Natural killer cell (primary cell): ENCODE data around the gene BIN1. TPM values are rescaled to one million over a fixed set of nuclear protein-coding genes. Genes with fewer than 3 reads are reported as not detected.

ENCODE experiments used
- ATAC-seq, 3 donors: fragments of 150-1000 bp in 2 of 3; fragments of 200-7000 bp in 1 of 3; cut with Tn5 transposase; 1 replicate in 1 of 3; 2 replicates in 2 of 3; pipeline ENCODE4 v1.10.0; 2021; ENCODE audit warnings: mild to moderate bottlenecking in 2 of 3, moderate library complexity in 2 of 3
- DNase-seq, 2 donors: peaks; one replicate each; pipeline versions ENCODE4 v3.0.0 to v3.0.0-alpha.2; 2013 to 2021; ENCODE audit warnings: mixed read lengths in 1 of 2
- H3K27ac ChIP-seq: one replicate; pipeline ENCODE4 v1.5.1; 2013; ENCODE audit warnings: mild to moderate bottlenecking, low read length
- H3K27me3 ChIP-seq: one replicate; pipeline ENCODE4 v1.6.1; 2013; ENCODE audit warnings: low read length; ENCODE audit not compliant: control insufficient read depth, insufficient read depth
- H3K36me3 ChIP-seq: one replicate; pipeline ENCODE4 v1.6.1; 2013; ENCODE audit warnings: low read length; ENCODE audit not compliant: control insufficient read depth, insufficient read depth
- H3K4me1 ChIP-seq: one replicate; pipeline ENCODE4 v1.6.1; 2013; ENCODE audit warnings: low read length; ENCODE audit not compliant: control insufficient read depth, insufficient read depth
- H3K4me3 ChIP-seq: one replicate; pipeline ENCODE4 v1.5.1; 2013; ENCODE audit warnings: low read length
- H3K9me3 ChIP-seq: one replicate; pipeline ENCODE4 v1.6.1; 2013; ENCODE audit warnings: low read length; ENCODE audit not compliant: control insufficient read depth, insufficient read depth
- H3K27ac Mint-ChIP-seq, 2 donors: one replicate each; pipeline ENCODE4 v1.8.0; 2022; ENCODE audit warnings: mild to moderate bottlenecking in 2 of 2, mixed read lengths in 2 of 2, moderate library complexity in 1 of 2
- H3K27me3 Mint-ChIP-seq, 2 donors: one replicate each; pipeline ENCODE4 v1.8.0; 2022; ENCODE audit warnings: low read depth in 2 of 2, mixed read lengths in 2 of 2
- H3K36me3 Mint-ChIP-seq: one replicate; pipeline ENCODE4 v1.8.0; 2022; ENCODE audit warnings: mixed read lengths
- H3K4me1 Mint-ChIP-seq, 2 donors: one replicate each; pipeline ENCODE4 v1.8.0; 2022; ENCODE audit warnings: mixed read lengths in 2 of 2
- H3K4me3 Mint-ChIP-seq: one replicate; pipeline ENCODE4 v1.8.0; 2022; ENCODE audit warnings: mild to moderate bottlenecking, moderate library complexity, mixed read lengths
- H3K9me3 Mint-ChIP-seq, 2 donors: one replicate each; pipeline ENCODE4 v1.8.0; 2022; ENCODE audit warnings: mixed read lengths in 2 of 2
- WGBS: methylation state at CpG from one replicate; pipeline ENCODE4 v1.1.7; 2013; ENCODE audit warnings: missing lambda C conversion rate; ENCODE audit not compliant: insufficient coverage; 5-methylcytosine and 5-hydroxymethylcytosine counted together
- intact Hi-C: fragments of 100-400 bp; cut with micrococcal nuclease; formaldehyde crosslinking; loops from one replicate; pipeline ENCODE4 v1.14.2; 2022
- total RNA-seq, 4 donors: library from RNA; stranded (reverse); fragments of 120-200 nt in 1 of 4; gene quantifications; one replicate each; pipeline versions ENCODE4 v1.2.3 to v1.2.4, GENCODE V29; 2013 to 2022
- TF ChIP-seq, protein P1 (sequence below): fragments of 200-600 bp; IDR thresholded peaks from one replicate; pipeline ENCODE4 v1.8.0; 2022; ENCODE audit warnings: antibody characterized with exemption

The BIN1 gene
- total RNA-seq, 3 donors from 2014 or later (not counting 1 experiment from before 2014, with no cell fraction given): 73.5 to 131 (median 107) TPM

- Mint-ChIP-seq H3K4me1 (no peaks in the 10 kb centered on the region), H3K36me3 (no peaks in the 10 kb centered on the region), H3K9me3 (no peaks in the 10 kb centered on the region), H3K27ac (no peak overlapping the region), H3K4me3 (no peak overlapping the region), H3K27me3 (peaks cover 10 to 20% of the 10 kb centered on the region in 2 donors)
- Histone ChIP-seq H3K4me3 (no peak overlapping the region), H3K4me1 (no peaks in the 10 kb centered on the region), H3K36me3 (no peaks in the 10 kb centered on the region), H3K27ac (no peak overlapping the region), H3K9me3 (no peaks in the 10 kb centered on the region), H3K27me3 (peaks cover 3% of the 10 kb centered on the region)
- ATAC-seq (no peak), DNase-seq (no peak)
- intact Hi-C loops: no loop called here
- WGBS: 91% methylated on average over 5 of the region's 6 CpGs
- TF ChIP-seq, protein P1, sequence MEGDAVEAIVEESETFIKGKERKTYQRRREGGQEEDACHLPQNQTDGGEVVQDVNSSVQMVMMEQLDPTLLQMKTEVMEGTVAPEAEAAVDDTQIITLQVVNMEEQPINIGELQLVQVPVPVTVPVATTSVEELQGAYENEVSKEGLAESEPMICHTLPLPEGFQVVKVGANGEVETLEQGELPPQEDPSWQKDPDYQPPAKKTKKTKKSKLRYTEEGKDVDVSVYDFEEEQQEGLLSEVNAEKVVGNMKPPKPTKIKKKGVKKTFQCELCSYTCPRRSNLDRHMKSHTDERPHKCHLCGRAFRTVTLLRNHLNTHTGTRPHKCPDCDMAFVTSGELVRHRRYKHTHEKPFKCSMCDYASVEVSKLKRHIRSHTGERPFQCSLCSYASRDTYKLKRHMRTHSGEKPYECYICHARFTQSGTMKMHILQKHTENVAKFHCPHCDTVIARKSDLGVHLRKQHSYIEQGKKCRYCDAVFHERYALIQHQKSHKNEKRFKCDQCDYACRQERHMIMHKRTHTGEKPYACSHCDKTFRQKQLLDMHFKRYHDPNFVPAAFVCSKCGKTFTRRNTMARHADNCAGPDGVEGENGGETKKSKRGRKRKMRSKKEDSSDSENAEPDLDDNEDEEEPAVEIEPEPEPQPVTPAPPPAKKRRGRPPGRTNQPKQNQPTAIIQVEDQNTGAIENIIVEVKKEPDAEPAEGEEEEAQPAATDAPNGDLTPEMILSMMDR: no peak
Observed at GRCh38 chr2:127004893-127005600, 101.9 kb downstream of the BIN1 start.

DNA sequence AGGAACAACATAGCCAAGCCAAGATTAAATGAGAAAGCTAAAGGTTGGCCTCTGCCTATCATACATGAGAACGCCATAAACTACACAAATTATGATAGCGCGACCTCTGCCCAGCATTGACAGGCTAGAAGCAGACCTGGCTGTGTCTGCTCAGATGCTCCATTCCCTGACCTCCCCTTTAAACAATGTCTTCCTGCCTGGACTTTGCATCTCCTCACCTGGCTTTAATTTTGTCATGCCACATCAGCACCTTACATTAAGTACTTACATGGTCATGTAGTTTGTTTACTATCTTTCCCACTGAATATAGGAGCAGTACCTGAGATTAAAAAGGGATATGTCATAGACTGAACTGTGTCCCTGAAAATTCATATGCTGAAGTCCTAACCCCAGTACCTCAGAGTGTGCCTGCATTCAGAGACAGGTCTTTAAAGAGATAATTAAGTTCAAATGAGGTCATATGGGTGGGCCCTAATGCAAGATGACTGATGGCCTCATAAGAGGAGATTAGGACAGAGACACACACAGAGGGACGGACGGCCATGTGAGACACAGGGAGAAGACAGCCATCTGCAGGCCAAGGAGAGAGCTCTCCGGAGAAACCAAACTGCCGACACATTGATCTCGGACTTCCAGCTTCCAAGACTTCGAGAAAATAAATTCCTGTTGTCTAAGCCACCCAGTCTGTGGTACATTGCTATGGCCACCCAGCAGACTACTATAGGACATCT, 103.7 kb downstream of the BIN1 start:
- no peaks in the 10 kb centered on the region for H3K36me3 Mint-ChIP-seq
- 90% methylated on average over 9 of the region's 9 CpGs for WGBS
- peaks cover 3% of the 10 kb centered on the region for H3K27me3 ChIP-seq
- H3K9me3 Mint-ChIP-seq: no peaks in the 10 kb centered on the region
- H3K27me3 Mint-ChIP-seq: peaks cover 5 to 15% of the 10 kb centered on the region in 2 donors
- H3K4me1 ChIP-seq: no peaks in the 10 kb centered on the region
- DNase-seq: no peak
- TF ChIP-seq, protein P1: no peak
- no peaks in the 10 kb centered on the region for H3K36me3 ChIP-seq
- no peak for ATAC-seq
- H3K4me3 Mint-ChIP-seq: no peak overlapping the region
- H3K27ac ChIP-seq: no peak overlapping the region
- H3K4me1 Mint-ChIP-seq: no peaks in the 10 kb centered on the region
- H3K4me3 ChIP-seq: no peak overlapping the region
- H3K27ac Mint-ChIP-seq: no peak overlapping the region
- H3K9me3 ChIP-seq: no peaks in the 10 kb centered on the region
- intact Hi-C loops: no loop called here

GRCh38 chr2:127001751-127002150, 105.2 kb downstream of the BIN1 start:
- Mint-ChIP-seq H3K9me3 (no peaks in the 10 kb centered on the region), H3K27ac (no peak overlapping the region), H3K27me3 (peaks cover 5 to 8% of the 10 kb centered on the region in 2 donors), H3K4me1 (no peaks in the 10 kb centered on the region), H3K36me3 (no peaks in the 10 kb centered on the region), H3K4me3 (no peak overlapping the region)
- DNase-seq: no peak
- intact Hi-C loops: no loop called here
- no peaks in the 10 kb centered on the region for H3K4me1 ChIP-seq
- TF ChIP-seq, protein P1: no peak
- WGBS: 81% methylated on average over 5 of the region's 5 CpGs
- no peak for ATAC-seq
- H3K36me3 ChIP-seq: no peaks in the 10 kb centered on the region
- H3K4me3 ChIP-seq: no peak overlapping the region
- H3K9me3 ChIP-seq: no peaks in the 10 kb centered on the region
- H3K27me3 ChIP-seq: peaks cover 2% of the 10 kb centered on the region
- H3K27ac ChIP-seq: no peak overlapping the region
